Naive thymus-derived CD4-positive, alpha-beta T cell (primary cell): ENCODE results near the gene MYL6. TPM values are rescaled to one million over a fixed set of nuclear protein-coding genes. Genes with fewer than 3 reads are reported as not detected.

ENCODE experiments used
- ATAC-seq: fragments of 150-1000 bp; cut with Tn5 transposase; 2 replicates; pipeline ENCODE4 v1.10.0; 2021; ENCODE audit warnings: mild to moderate bottlenecking, moderate library complexity
- CTCF ChIA-PET: fragments of 350-600 bp; sonication (Branson Sonifier 250); formaldehyde crosslinking; loops from one replicate; lab custom pipeline; 2021; ENCODE audit warnings: antibody characterized with exemption; lab: Charles Lee
- POLR2A ChIA-PET: fragments of 350-600 bp; sonication (Branson Sonifier 250); formaldehyde crosslinking; loops from one replicate; lab custom pipeline; 2021; ENCODE audit warnings: antibody characterized with exemption, inconsistent platforms; lab: Charles Lee
- DNase-seq, 9 donors: peaks; one replicate each; pipeline versions ENCODE4 v3.0.0 to v3.0.0-alpha.2; 2020 to 2022; ENCODE audit warnings: mixed read lengths in 1 of 9
- H3K27ac ChIP-seq: one replicate; pipeline ENCODE4 v1.7.0; 2013; ENCODE audit warnings: mild to moderate bottlenecking, low read depth, low read length, moderate library complexity
- H3K27me3 ChIP-seq, 2 donors: one replicate each; pipeline ENCODE4 v1.7.0; 2013; ENCODE audit warnings: low read length in 2 of 2, mild to moderate bottlenecking in 2 of 2, moderate library complexity in 2 of 2; ENCODE audit not compliant: control insufficient read depth in 2 of 2, insufficient read depth in 2 of 2
- H3K36me3 ChIP-seq, 3 experiments: 1 replicate in 2 of 3; 2 replicates in 1 of 3; pipeline ENCODE4 v1.7.0; 2013; ENCODE audit warnings: low read length in 3 of 3, mild to moderate bottlenecking in 3 of 3, moderate library complexity in 1 of 3; ENCODE audit not compliant: insufficient read depth in 3 of 3, control insufficient read depth in 2 of 3
- H3K4me1 ChIP-seq, 2 donors: one replicate each; pipeline ENCODE4 v1.7.0; 2013; ENCODE audit warnings: low read length in 2 of 2, mild to moderate bottlenecking in 2 of 2, moderate library complexity in 1 of 2; ENCODE audit not compliant: control insufficient read depth in 2 of 2, insufficient read depth in 2 of 2
- H3K4me3 ChIP-seq: 2 replicates; pipeline ENCODE4 v1.7.0; 2013; ENCODE audit warnings: mild to moderate bottlenecking, low read length
- H3K9me3 ChIP-seq, 3 experiments: 1 replicate in 2 of 3; 2 replicates in 1 of 3; pipeline ENCODE4 v1.7.0; 2013; ENCODE audit warnings: low read length in 3 of 3; ENCODE audit not compliant: control insufficient read depth in 2 of 3
- H3K27ac Mint-ChIP-seq, 9 donors: one replicate each; pipeline ENCODE4 v1.8.0; 2020 to 2022; ENCODE audit warnings: mixed read lengths in 9 of 9, mild to moderate bottlenecking in 8 of 9, moderate library complexity in 5 of 9, inconsistent platforms in 2 of 9
- H3K27me3 Mint-ChIP-seq, 5 donors: one replicate each; pipeline ENCODE4 v1.8.0; 2021 to 2022; ENCODE audit warnings: mixed read lengths in 5 of 5, mild to moderate bottlenecking in 1 of 5
- H3K36me3 Mint-ChIP-seq, 5 donors: one replicate each; pipeline ENCODE4 v1.8.0; 2020 to 2022; ENCODE audit warnings: mixed read lengths in 5 of 5, mild to moderate bottlenecking in 3 of 5, inconsistent platforms in 1 of 5
- H3K4me1 Mint-ChIP-seq, 7 donors: one replicate each; pipeline ENCODE4 v1.8.0; 2020 to 2022; ENCODE audit warnings: mixed read lengths in 7 of 7, mild to moderate bottlenecking in 3 of 7, inconsistent platforms in 1 of 7
- H3K4me3 Mint-ChIP-seq, 10 donors: one replicate each; pipeline ENCODE4 v1.8.0; 2020 to 2022; ENCODE audit warnings: mild to moderate bottlenecking in 10 of 10, mixed read lengths in 10 of 10, moderate library complexity in 6 of 10, inconsistent platforms in 2 of 10
- H3K9me3 Mint-ChIP-seq, 11 donors: one replicate each; pipeline ENCODE4 v1.8.0; 2020 to 2022; ENCODE audit warnings: mixed read lengths in 11 of 11, mild to moderate bottlenecking in 4 of 11, inconsistent platforms in 1 of 11, moderate library complexity in 1 of 11
- intact Hi-C, 2 donors: fragments of 100-400 bp; cut with micrococcal nuclease; formaldehyde crosslinking; loops; one replicate each; pipeline ENCODE4 v1.15.1; 2023
- polyA plus RNA-seq, 2 donors: library from polyadenylated mRNA; unstranded; fragments of 300-500 nt; fragmentation: Illumina TruSeq; gene quantifications; one replicate each; pipeline ENCODE4 v1.2.3, GENCODE V29; 2021
- total RNA-seq, 6 experiments: library from RNA in 5 of 6; stranded (reverse) in 5 of 6; gene quantifications; 1 replicate in 5 of 6; 2 replicates in 1 of 6; pipeline ENCODE4 v1.2.3 and lab custom pipeline; 2021 to 2026

The MYL6 gene
- total and polyA plus RNA-seq, 7 experiments from 2014 or later, result 428 to 2,144 (median 805) TPM

GRCh38 chr12:56159482-56160192 lies 1.5 kb downstream of the MYL6 start:
- intact Hi-C loops, result loop anchor here (1.0 to 5.0 kb wide), 5 partner anchors 7 to 201 kb away; partner anchors contain the start of genes MYL6B (in 2 of the 2), RAB5B (in 1 of the 2), SMARCC2 (in 1 of the 2) and STAT2 (in 1 of the 2)
- Mint-ChIP-seq H3K27ac (peak overlapping the region; percentile 88 to 99 (median 97)), H3K4me3 (peak overlapping the region; percentile 94 to 99 (median 96)), H3K4me1 (peaks cover 31 to 57% (median 52%) of the 10 kb centered on the region in 7 donors), H3K27me3 (no peaks in the 10 kb centered on the region), H3K36me3 (peaks cover 0 to 51% (median 10%) of the 10 kb centered on the region in 5 donors), H3K9me3 (no peaks in the 10 kb centered on the region)
- Histone ChIP-seq H3K27me3 (no peaks in the 10 kb centered on the region), H3K27ac (peak overlapping the region; percentile 98), H3K9me3 (no peaks in the 10 kb centered on the region), H3K4me3 (peak overlapping the region; percentile 89), H3K36me3 (peaks cover 4 to 52% (median 20%) of the 10 kb centered on the region in 3 experiments), H3K4me1 (peaks cover 24 to 26% of the 10 kb centered on the region in 2 donors)
- POLR2A ChIA-PET, result interaction anchor here (0.6 to 12.7 kb wide), 19 partner anchors 8 to 1266 kb away, joined by 3 to 161 read pairs (median 4); partner anchors contain the start of genes CNPY2, DGKA, ESYT1 and RAB5B
- no peak for ATAC-seq
- CTCF ChIA-PET, result interaction anchor here (1.0 to 3.8 kb wide), 7 partner anchors 17 to 304 kb away, joined by 3 to 15 read pairs (median 3); partner anchors contain the start of genes ESYT1, SMARCC2 and ZC3H10
- DNase-seq, result no peak

GRCh38 chr12:56160193-56160763 lies 2.1 kb downstream of the MYL6 start:
- intact Hi-C loops, result loop anchor here (1.0 kb wide), 1 partner anchor 8 kb away; the partner anchor contains the start of gene MYL6B (in 2 of the 2)
- peaks cover 31 to 57% (median 51%) of the 10 kb centered on the region in 7 donors for H3K4me1 Mint-ChIP-seq

DNA sequence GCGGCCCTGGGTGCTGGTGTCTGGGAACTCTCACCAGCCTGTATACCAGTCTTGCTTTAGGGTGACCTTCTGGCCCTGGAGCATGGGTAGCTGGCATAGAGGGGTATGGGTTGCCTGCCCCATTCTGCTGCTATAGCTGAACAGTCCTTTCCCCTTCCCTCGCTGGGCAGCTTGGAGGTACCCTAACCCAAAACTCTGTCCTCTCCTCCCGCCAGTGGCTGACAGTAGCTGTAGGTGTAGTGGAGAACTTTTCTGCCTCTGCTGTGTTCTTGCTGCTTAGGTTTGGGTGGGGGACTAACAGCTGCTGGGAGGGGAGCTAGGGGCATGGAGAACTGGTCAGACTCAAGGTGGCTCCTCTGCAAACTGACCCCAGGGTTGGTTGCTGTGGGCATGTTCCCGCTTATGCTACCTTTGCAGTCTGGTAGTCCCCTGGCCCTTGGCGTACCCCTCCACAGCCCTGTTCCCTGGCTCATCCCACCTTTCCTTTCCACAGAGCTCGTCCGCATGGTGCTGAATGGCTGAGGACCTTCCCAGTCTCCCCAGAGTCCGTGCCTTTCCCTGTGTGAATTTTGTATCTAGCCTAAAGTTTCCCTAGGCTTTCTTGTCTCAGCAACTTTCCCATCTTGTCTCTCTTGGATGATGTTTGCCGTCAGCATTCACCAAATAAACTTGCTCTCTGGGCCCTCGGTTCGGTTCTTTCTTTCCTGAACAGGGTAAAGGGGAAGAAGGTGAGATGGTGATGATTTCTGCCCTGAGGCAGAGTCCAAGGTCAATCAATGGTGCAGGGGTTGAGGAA lies 2.9 kb downstream of the MYL6 start:
- ChIA-PET POLR2A (interaction anchor here (0.6 to 12.7 kb wide), 15 partner anchors 9 to 468 kb away, joined by 3 to 161 read pairs (median 5); partner anchors contain the start of genes ESYT1, MYL6B, RNF41 and RPL41), CTCF (interaction anchor here (0.7 to 3.8 kb wide), 6 partner anchors 9 to 81 kb away, joined by 3 to 15 read pairs (median 4); partner anchors contain the start of genes ESYT1, MYL6B, RNF41 and SMARCC2)
- Histone ChIP-seq H3K4me3 (peak overlapping the region; percentile 89), H3K9me3 (no peaks in the 10 kb centered on the region), H3K27me3 (no peaks in the 10 kb centered on the region), H3K27ac (peak overlapping the region; percentile 98), H3K4me1 (peaks cover 24 to 26% of the 10 kb centered on the region in 2 donors), H3K36me3 (peaks cover 12 to 67% (median 20%) of the 10 kb centered on the region in 3 experiments)
- Mint-ChIP-seq H3K27me3 (no peaks in the 10 kb centered on the region), H3K4me1 (peaks cover 31 to 57% (median 49%) of the 10 kb centered on the region in 7 donors), H3K36me3 (peaks cover 0 to 48% (median 15%) of the 10 kb centered on the region in 5 donors), H3K4me3 (peak overlapping the region; percentile 63 to 99 (median 96)), H3K9me3 (no peaks in the 10 kb centered on the region), H3K27ac (peak overlapping the region; percentile 88 to 99 (median 97))
- no peak for DNase-seq
- intact Hi-C loops, result loop anchor here (1.0 kb wide), 1 partner anchor 9 kb away; the partner anchor contains the start of gene MYL6B (in 2 of the 2)
- no peak for ATAC-seq

More at GRCh38 chr12:56160193-56160763, 2.1 kb downstream of the MYL6 start:
- H3K4me3 Mint-ChIP-seq, result peak overlapping the region; percentile 94 to 99 (median 96)
- DNase-seq (peak; percentile 31 to 74 (median 67)), ATAC-seq (peak; percentile 60)
- H3K9me3 Mint-ChIP-seq, result no peaks in the 10 kb centered on the region
- peak overlapping the region; percentile 88 to 99 (median 97) for H3K27ac Mint-ChIP-seq
- peak overlapping the region; percentile 89 for H3K4me3 ChIP-seq
- peak overlapping the region; percentile 98 for H3K27ac ChIP-seq
- H3K27me3 ChIP-seq, result no peaks in the 10 kb centered on the region
- ChIA-PET CTCF (interaction anchor here (0.8 to 3.8 kb wide), 6 partner anchors 9 to 41 kb away, joined by 3 to 15 read pairs (median 9); partner anchors contain the start of genes ESYT1, MYL6B, SMARCC2 and ZC3H10), POLR2A (interaction anchor here (0.6 to 12.7 kb wide), 14 partner anchors 9 to 313 kb away, joined by 3 to 161 read pairs (median 4); partner anchors contain the start of genes DGKA, ESYT1, MYL6B and RAB5B)
- H3K27me3 Mint-ChIP-seq, result no peaks in the 10 kb centered on the region
- H3K36me3 ChIP-seq, result peaks cover 7 to 59% (median 20%) of the 10 kb centered on the region in 3 experiments
- H3K9me3 ChIP-seq, result no peaks in the 10 kb centered on the region
- peaks cover 24 to 26% of the 10 kb centered on the region in 2 donors for H3K4me1 ChIP-seq
- peaks cover 0 to 50% (median 10%) of the 10 kb centered on the region in 5 donors for H3K36me3 Mint-ChIP-seq

GRCh38 chr12:56161690-56162351 lies 3.7 kb downstream of the MYL6 start:
- POLR2A ChIA-PET, result interaction anchor here (0.9 to 12.7 kb wide), 14 partner anchors 8 to 467 kb away, joined by 3 to 161 read pairs (median 4); partner anchors contain the start of genes ESYT1, MYL6B, PA2G4 and RNF41
- Histone ChIP-seq H3K27ac (peak overlapping the region; percentile 98), H3K27me3 (no peaks in the 10 kb centered on the region), H3K4me3 (no peak overlapping the region), H3K9me3 (no peaks in the 10 kb centered on the region), H3K36me3 (peaks cover 12 to 74% (median 20%) of the 10 kb centered on the region in 3 experiments), H3K4me1 (peaks cover 24 to 26% of the 10 kb centered on the region in 2 donors)
- peak overlapping the region in 9 of 10 donors; percentile 4 to 99 (median 63) for H3K4me3 Mint-ChIP-seq
- DNase-seq (no peak), ATAC-seq (no peak)
- no peaks in the 10 kb centered on the region for H3K9me3 Mint-ChIP-seq
- no peaks in the 10 kb centered on the region for H3K27me3 Mint-ChIP-seq
- peaks cover 31 to 57% (median 49%) of the 10 kb centered on the region in 7 donors for H3K4me1 Mint-ChIP-seq
- CTCF ChIA-PET, result interaction anchor here (0.7 to 3.4 kb wide), 5 partner anchors 10 to 81 kb away, joined by 3 to 15 read pairs (median 4); partner anchors contain the start of genes ESYT1, MYL6B, RNF41 and ZC3H10
- intact Hi-C loops, result no loop called here
- H3K36me3 Mint-ChIP-seq, result peaks cover 0 to 48% (median 15%) of the 10 kb centered on the region in 5 donors
- H3K27ac Mint-ChIP-seq, result peak overlapping the region; percentile 88 to 99 (median 95)
